Astrocyte (in vitro differentiated cells and primary cell): Measurements from ENCODE around the gene JAK2.

ENCODE experiments used
- EZH2 ChIP-seq: IDR thresholded peaks from 2 replicates; pipeline ENCODE4 v1.6.1; 2012; ENCODE audit warnings: mild to moderate bottlenecking, low read length, inconsistent platforms; ENCODE audit not compliant: insufficient read depth
- TF ChIP-seq, protein P1 (sequence below): IDR thresholded peaks from 2 replicates; pipeline ENCODE4 v1.5.1; 2011; ENCODE audit warnings: low read depth, mild to moderate bottlenecking, inconsistent platforms, low read length, moderate library complexity; ENCODE audit not compliant: insufficient read depth

DNA sequence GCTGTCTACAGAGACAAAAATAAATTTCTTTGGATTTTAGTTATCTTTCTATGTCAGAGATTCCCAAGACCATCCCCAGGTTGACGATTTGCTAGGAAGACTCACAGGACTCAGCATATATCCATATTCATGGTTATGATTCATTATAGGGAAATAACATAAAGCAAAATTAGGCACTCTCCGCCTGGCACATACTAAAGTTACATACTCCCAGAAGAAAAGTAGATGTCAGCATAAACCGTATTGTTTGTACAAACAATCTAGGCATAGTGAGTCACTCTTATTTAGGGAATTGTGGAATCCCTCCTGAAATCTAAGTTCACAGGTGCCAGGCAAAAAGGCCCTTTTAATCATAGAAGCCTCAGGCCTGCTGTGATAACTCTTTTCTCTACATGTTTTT is 137.4 kb downstream of the JAK2 start:
- TF ChIP-seq, protein P1, sequence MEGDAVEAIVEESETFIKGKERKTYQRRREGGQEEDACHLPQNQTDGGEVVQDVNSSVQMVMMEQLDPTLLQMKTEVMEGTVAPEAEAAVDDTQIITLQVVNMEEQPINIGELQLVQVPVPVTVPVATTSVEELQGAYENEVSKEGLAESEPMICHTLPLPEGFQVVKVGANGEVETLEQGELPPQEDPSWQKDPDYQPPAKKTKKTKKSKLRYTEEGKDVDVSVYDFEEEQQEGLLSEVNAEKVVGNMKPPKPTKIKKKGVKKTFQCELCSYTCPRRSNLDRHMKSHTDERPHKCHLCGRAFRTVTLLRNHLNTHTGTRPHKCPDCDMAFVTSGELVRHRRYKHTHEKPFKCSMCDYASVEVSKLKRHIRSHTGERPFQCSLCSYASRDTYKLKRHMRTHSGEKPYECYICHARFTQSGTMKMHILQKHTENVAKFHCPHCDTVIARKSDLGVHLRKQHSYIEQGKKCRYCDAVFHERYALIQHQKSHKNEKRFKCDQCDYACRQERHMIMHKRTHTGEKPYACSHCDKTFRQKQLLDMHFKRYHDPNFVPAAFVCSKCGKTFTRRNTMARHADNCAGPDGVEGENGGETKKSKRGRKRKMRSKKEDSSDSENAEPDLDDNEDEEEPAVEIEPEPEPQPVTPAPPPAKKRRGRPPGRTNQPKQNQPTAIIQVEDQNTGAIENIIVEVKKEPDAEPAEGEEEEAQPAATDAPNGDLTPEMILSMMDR: no peak
- TF ChIP-seq EZH2: no peak
